Measurements from ENCODE around the gene TMEM184B. TPM values are rescaled to one million over a fixed set of nuclear protein-coding genes. Genes with fewer than 3 reads are reported as not detected.

The TMEM184B gene
- total RNA-seq, 1 experiment from 2014 or later = 89.7 TPM

DNA sequence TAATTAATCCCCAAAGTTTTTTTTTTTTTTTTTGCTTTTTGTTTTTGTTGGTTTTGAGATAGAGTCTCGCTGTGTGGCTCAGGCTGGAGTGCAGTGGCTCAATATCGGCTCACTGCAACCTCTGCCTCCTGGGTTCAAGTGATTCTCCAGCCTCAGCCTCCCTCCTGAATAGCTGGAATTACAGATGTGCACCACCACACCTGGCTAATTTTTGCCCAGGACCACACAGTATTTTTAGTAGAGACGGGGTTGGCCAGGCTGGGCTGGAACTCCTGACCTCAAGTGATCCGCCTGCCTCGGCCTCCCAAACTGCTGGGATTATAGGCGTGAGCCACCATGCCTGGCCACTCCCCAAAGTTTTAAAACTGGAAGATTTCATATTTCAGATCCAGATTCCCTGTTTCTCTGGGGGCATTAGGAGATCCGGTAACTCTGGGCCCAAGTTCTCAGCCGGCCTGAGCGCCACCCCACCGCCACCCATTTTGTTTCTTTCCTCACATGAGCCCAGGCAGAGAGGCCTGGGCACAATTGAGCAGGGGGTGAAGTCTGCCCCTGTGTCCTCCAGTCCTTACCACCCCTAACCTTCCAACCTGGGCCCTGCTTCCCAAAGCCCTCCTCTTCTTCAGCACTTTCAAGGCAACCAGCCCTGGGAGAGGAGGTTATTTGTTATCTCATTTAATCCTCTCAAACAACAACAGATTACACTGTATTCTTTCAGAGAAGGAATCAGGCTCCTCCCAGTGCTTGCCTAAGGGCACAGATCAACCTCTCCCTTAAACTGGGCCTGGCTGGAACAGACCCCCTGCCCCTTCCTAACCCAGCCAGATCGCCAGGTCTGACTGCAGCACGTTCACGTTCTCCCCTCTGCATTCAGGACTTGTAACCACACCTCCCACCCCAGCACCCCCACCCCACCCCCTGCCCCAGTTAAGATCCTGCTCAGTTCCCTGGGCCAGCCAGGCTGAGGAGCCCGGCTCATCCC is 46.3 kb upstream of the TMEM184B start:
- peaks cover 8% of the 10 kb centered on the region; the same call in 1 of the 2 replicates for H3K36me3 Mint-ChIP-seq

GRCh38 chr22:38317995-38318715 is 45.3 kb upstream of the TMEM184B start:
- Mint-ChIP-seq H3K4me3 (peak overlapping the region; percentile 80), H3K27me3 (ENCODE audit: low read depth) (no peaks in the 10 kb centered on the region), H3K27ac (peak overlapping the region; percentile 99), H3K36me3 (peaks cover 15% of the 10 kb centered on the region), H3K9me3 (no peaks in the 10 kb centered on the region), H3K4me1 (peaks cover 63% of the 10 kb centered on the region)
- POLR2A ChIA-PET = interaction anchor here (0.5 to 1.5 kb wide), 6 partner anchors 8 to 615 kb away, joined by 3 to 5 read pairs (median 4); no protein-coding TSS in a partner anchor
- CTCF ChIA-PET = interaction anchor here (1.0 to 1.4 kb wide), 2 partner anchors 56 to 266 kb away, joined by 3 to 5 read pairs; no protein-coding TSS in a partner anchor
- no peak for TF ChIP-seq NR1H2 (CRISPR knock-in tag; IDR thresholded peaks at IDR 0.05)
- peak; percentile 52; the same call in 1 of the 2 replicates for TF ChIP-seq ZNF121 (CRISPR knock-in tag; IDR thresholded peaks at IDR 0.05)
- 0 out of 2 replicates have a peak, but pooled peaks have one; percentile 43 for TF ChIP-seq ZNF263 (CRISPR knock-in tag; IDR thresholded peaks at IDR 0.05; ENCODE audit: low read depth)
- ATAC-seq (peak; percentile 7), DNase-seq (ENCODE audit: low spot score) (no peak)

More for the DNA sequence above, 46.3 kb upstream of the TMEM184B start:
- peak overlapping the region; percentile 29 for H3K4me3 Mint-ChIP-seq
- DNase-seq (ENCODE audit: low spot score) (peak; percentile 44), ATAC-seq (peak; percentile 55)
- H3K27me3 Mint-ChIP-seq (ENCODE audit: low read depth) = no peaks in the 10 kb centered on the region
- H3K27ac Mint-ChIP-seq = peak overlapping the region; percentile 99
- ChIA-PET CTCF (interaction anchor here (1.4 kb wide), 1 partner anchor 267 kb away, joined by 5 read pairs; no protein-coding TSS in a partner anchor), POLR2A (interaction anchor here (1.5 kb wide), 1 partner anchor 9 kb away, joined by 5 read pairs; no protein-coding TSS in a partner anchor)
- no peaks in the 10 kb centered on the region for H3K9me3 Mint-ChIP-seq
- TF ChIP-seq FOXK1 (CRISPR knock-in tag; IDR thresholded peaks at IDR 0.05) (no peak), ETV6 (CRISPR knock-in tag; IDR thresholded peaks at IDR 0.05) (no peak)
- peaks cover 62% of the 10 kb centered on the region for H3K4me1 Mint-ChIP-seq

- Mint-ChIP-seq H3K27ac (peak within 1 kb of the TSS; percentile 99), H3K4me1 (peaks cover 66% of the 10 kb centered on the region), H3K9me3 (no peaks in the 10 kb centered on the region), H3K36me3 (peaks cover 23% of the 10 kb centered on the region), H3K4me3 (peak within 1 kb of the TSS; percentile 94), H3K27me3 (ENCODE audit: low read depth) (no peaks in the 10 kb centered on the region)
- ChIA-PET CTCF (interaction anchor here (1.0 to 1.4 kb wide), 2 partner anchors 55 to 265 kb away, joined by 3 to 5 read pairs; no protein-coding TSS in a partner anchor), POLR2A (interaction anchor here (0.5 to 1.5 kb wide), 6 partner anchors 9 to 614 kb away, joined by 3 to 5 read pairs (median 4); no protein-coding TSS in a partner anchor)
- ATAC-seq (peak; percentile 40), DNase-seq (ENCODE audit: low spot score) (peak; percentile 75)
- TF ChIP-seq, protein P1, sequence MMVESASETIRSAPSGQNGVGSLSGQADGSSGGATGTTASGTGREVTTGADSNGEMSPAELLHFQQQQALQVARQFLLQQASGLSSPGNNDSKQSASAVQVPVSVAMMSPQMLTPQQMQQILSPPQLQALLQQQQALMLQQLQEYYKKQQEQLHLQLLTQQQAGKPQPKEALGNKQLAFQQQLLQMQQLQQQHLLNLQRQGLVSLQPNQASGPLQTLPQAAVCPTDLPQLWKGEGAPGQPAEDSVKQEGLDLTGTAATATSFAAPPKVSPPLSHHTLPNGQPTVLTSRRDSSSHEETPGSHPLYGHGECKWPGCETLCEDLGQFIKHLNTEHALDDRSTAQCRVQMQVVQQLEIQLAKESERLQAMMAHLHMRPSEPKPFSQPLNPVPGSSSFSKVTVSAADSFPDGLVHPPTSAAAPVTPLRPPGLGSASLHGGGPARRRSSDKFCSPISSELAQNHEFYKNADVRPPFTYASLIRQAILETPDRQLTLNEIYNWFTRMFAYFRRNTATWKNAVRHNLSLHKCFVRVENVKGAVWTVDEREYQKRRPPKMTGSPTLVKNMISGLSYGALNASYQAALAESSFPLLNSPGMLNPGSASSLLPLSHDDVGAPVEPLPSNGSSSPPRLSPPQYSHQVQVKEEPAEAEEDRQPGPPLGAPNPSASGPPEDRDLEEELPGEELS (CRISPR knock-in tag; IDR thresholded peaks at IDR 0.05) = peak; percentile 40; the same call in 1 of the 2 replicates
- TF ChIP-seq ZNF121 (CRISPR knock-in tag; IDR thresholded peaks at IDR 0.05) (0 out of 2 replicates have a peak, but pooled peaks have one; percentile 2), ARID4B (CRISPR knock-in tag; IDR thresholded peaks at IDR 0.05; ENCODE audit: borderline replicate concordance) (0 out of 2 replicates have a peak, but pooled peaks have one; percentile 34), ETV6 (CRISPR knock-in tag; IDR thresholded peaks at IDR 0.05) (0 out of 2 replicates have a peak, but pooled peaks have one; percentile 46), ZNF317 (CRISPR knock-in tag; IDR thresholded peaks at IDR 0.05; ENCODE audit: borderline replicate concordance, low read depth) (no peak), TEAD1 (CRISPR knock-in tag; IDR thresholded peaks at IDR 0.05) (0 out of 2 replicates have a peak, but pooled peaks have one; percentile 57)
- TF ChIP-seq, protein P2, sequence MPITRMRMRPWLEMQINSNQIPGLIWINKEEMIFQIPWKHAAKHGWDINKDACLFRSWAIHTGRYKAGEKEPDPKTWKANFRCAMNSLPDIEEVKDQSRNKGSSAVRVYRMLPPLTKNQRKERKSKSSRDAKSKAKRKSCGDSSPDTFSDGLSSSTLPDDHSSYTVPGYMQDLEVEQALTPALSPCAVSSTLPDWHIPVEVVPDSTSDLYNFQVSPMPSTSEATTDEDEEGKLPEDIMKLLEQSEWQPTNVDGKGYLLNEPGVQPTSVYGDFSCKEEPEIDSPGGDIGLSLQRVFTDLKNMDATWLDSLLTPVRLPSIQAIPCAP (CRISPR knock-in tag; IDR thresholded peaks at IDR 0.05) = no peak
Measured at GRCh38 chr22:38317122-38317994, 44.5 kb upstream of the TMEM184B start, which contains the start of gene CSNK1E. Gene CSNK1E (minus strand): TSS chr22:38317433. CDS start chr22:38314157, 3,276 bp downstream.

Data from WTC11 (cell line).